ENCODE data around the gene ZRANB3.

DNA sequence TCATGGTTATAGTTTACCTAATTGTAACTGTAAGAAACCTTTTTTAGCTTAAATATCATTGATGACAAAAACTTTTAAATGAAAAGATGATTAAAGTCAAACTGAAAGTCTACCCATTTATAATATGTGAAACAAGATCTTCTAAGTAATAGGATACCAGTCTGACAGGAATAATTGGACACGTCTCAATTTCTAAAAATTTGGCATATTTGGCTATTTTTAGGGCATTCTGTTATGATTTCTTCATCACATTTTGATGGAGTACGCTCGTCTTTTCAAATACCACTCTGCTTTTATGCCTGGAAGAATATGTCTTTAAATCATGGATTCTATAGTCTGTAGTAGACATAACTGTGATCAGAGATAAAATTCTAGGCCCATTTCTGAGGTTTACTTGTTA is 1.6 kb upstream of the ZRANB3 start:
- TF ChIP-seq POLR2A (IDR thresholded peaks at IDR 0.05; ENCODE audit: low read length) = no peak
- no peak for TF ChIP-seq GATA1 (IDR thresholded peaks at IDR 0.05; ENCODE audit: low read depth, low read length)
